ENCODE measurements around the gene UBE2E2. TPM values are rescaled to one million over a fixed set of nuclear protein-coding genes. Genes with fewer than 3 reads are reported as not detected.

UBE2E2 gene
- total RNA-seq, 1 donor from 2014 or later = 55.8 TPM

- Mint-ChIP-seq H3K4me1 (ENCODE audit: unreplicated experiment) (peaks cover 7% of the 10 kb centered on the region), H3K4me3 (no peak overlapping the region), H3K9me3 (peaks cover 20% of the 10 kb centered on the region), H3K36me3 (peaks cover 7% of the 10 kb centered on the region), H3K27ac (no peak overlapping the region), H3K27me3 (no peaks in the 10 kb centered on the region)
- no peak for DNase-seq (ENCODE audit: extremely low spot score, unreplicated experiment)
- no peak for TF ChIP-seq CTCF (conservative IDR thresholded peaks at IDR 0.05)
Measured at GRCh38 chr3:23418026-23418425, 214.9 kb downstream of the UBE2E2 start.

- Mint-ChIP-seq H3K4me3 (no peak overlapping the region), H3K27ac (no peak overlapping the region), H3K9me3 (peaks cover 9% of the 10 kb centered on the region), H3K4me1 (ENCODE audit: unreplicated experiment) (no peaks in the 10 kb centered on the region), H3K36me3 (no peaks in the 10 kb centered on the region), H3K27me3 (no peaks in the 10 kb centered on the region)
- no peak for TF ChIP-seq CTCF (conservative IDR thresholded peaks at IDR 0.05)
- no peak for DNase-seq (ENCODE audit: extremely low spot score, unreplicated experiment)
Measured at GRCh38 chr3:23421811-23422516, 218.8 kb downstream of the UBE2E2 start.

GRCh38 chr3:23422517-23422851 lies 219.4 kb downstream of the UBE2E2 start:
- no peak for DNase-seq (ENCODE audit: extremely low spot score, unreplicated experiment)
- no peak for TF ChIP-seq CTCF (conservative IDR thresholded peaks at IDR 0.05)
- Mint-ChIP-seq H3K9me3 (peaks cover 9% of the 10 kb centered on the region), H3K27ac (no peak overlapping the region), H3K36me3 (no peaks in the 10 kb centered on the region), H3K27me3 (no peaks in the 10 kb centered on the region), H3K4me3 (no peak overlapping the region), H3K4me1 (ENCODE audit: unreplicated experiment) (no peaks in the 10 kb centered on the region)

GRCh38 chr3:23425410-23425809 lies 222.3 kb downstream of the UBE2E2 start:
- H3K27me3 Mint-ChIP-seq = no peaks in the 10 kb centered on the region
- DNase-seq (ENCODE audit: extremely low spot score, unreplicated experiment) = no peak
- TF ChIP-seq CTCF (conservative IDR thresholded peaks at IDR 0.05) = no peak
- no peak overlapping the region for H3K27ac Mint-ChIP-seq
- peaks cover 7% of the 10 kb centered on the region for H3K9me3 Mint-ChIP-seq
- no peaks in the 10 kb centered on the region for H3K4me1 Mint-ChIP-seq (ENCODE audit: unreplicated experiment)
- no peak overlapping the region for H3K4me3 Mint-ChIP-seq
- H3K36me3 Mint-ChIP-seq = no peaks in the 10 kb centered on the region

GRCh38 chr3:23430781-23431398 lies 227.8 kb downstream of the UBE2E2 start:
- Mint-ChIP-seq H3K27ac (no peak overlapping the region), H3K9me3 (no peaks in the 10 kb centered on the region), H3K4me1 (ENCODE audit: unreplicated experiment) (peaks cover 13% of the 10 kb centered on the region), H3K36me3 (no peaks in the 10 kb centered on the region), H3K27me3 (no peaks in the 10 kb centered on the region), H3K4me3 (no peak overlapping the region)
- no peak for TF ChIP-seq CTCF (conservative IDR thresholded peaks at IDR 0.05)
- no peak for DNase-seq (ENCODE audit: extremely low spot score, unreplicated experiment)
